ENCODE measurements around the gene KIF18B. TPM values are rescaled to one million over a fixed set of nuclear protein-coding genes. Genes with fewer than 3 reads are reported as not detected.

The KIF18B gene
- total and polyA plus RNA-seq, 9 donors = 0.10 to 0.79 (median 0.17) TPM; not detected in 3

- no peaks in the 10 kb centered on the region for H3K27me3 ChIP-seq
- H3K9me3 ChIP-seq = no peaks in the 10 kb centered on the region
- no peaks in the 10 kb centered on the region for H3K36me3 ChIP-seq
- WGBS, 3 donors = 77 to 83% (median 82%) methylated on average over 4 of the region's 4 CpGs
- H3K4me1 ChIP-seq (ENCODE audit: insufficient read depth) = no peaks in the 10 kb centered on the region
- TF ChIP-seq EP300 (IDR thresholded peaks at IDR 0.05) = no peak
- TF ChIP-seq POLR2A (IDR thresholded peaks at IDR 0.05) = no peak
- TF ChIP-seq CTCF (IDR thresholded peaks at IDR 0.05) = no peak
- DNase-seq = no peak
- intact Hi-C loops (cut with DNase I) = no loop called here
- H3K27ac ChIP-seq = no peak overlapping the region
- H3K4me3 ChIP-seq = no peak overlapping the region
Measured at GRCh38 chr17:44942456-44942855, 5.1 kb downstream of the KIF18B start.

GRCh38 chr17:44941712-44942331, 5.8 kb downstream of the KIF18B start:
- Histone ChIP-seq H3K4me1 (ENCODE audit: insufficient read depth) (no peaks in the 10 kb centered on the region), H3K9me3 (no peaks in the 10 kb centered on the region), H3K27me3 (no peaks in the 10 kb centered on the region), H3K4me3 (no peak overlapping the region), H3K27ac (no peak overlapping the region), H3K36me3 (no peaks in the 10 kb centered on the region)
- TF ChIP-seq POLR2A (IDR thresholded peaks at IDR 0.05) (no peak), EP300 (IDR thresholded peaks at IDR 0.05) (no peak), CTCF (IDR thresholded peaks at IDR 0.05) (no peak)
- intact Hi-C loops (cut with DNase I) = no loop called here
- DNase-seq = no peak
- 80 to 86% (median 81%) methylated on average over 9 of the region's 9 CpGs for WGBS, 3 donors

GRCh38 chr17:44940768-44941167, 6.8 kb downstream of the KIF18B start:
- H3K4me1 ChIP-seq (ENCODE audit: insufficient read depth) = no peaks in the 10 kb centered on the region
- H3K4me3 ChIP-seq = no peak overlapping the region
- WGBS, 3 donors = 38 to 46% (median 40%) methylated on average over 1 of the region's 1 CpG
- no peaks in the 10 kb centered on the region for H3K9me3 ChIP-seq
- H3K27me3 ChIP-seq = no peaks in the 10 kb centered on the region
- DNase-seq = no peak
- H3K27ac ChIP-seq = no peak overlapping the region
- intact Hi-C loops (cut with DNase I) = no loop called here
- TF ChIP-seq POLR2A (IDR thresholded peaks at IDR 0.05) = no peak
- no peak for TF ChIP-seq EP300 (IDR thresholded peaks at IDR 0.05)
- TF ChIP-seq CTCF (IDR thresholded peaks at IDR 0.05) = no peak
- H3K36me3 ChIP-seq = no peaks in the 10 kb centered on the region

- no peak overlapping the region for H3K4me3 ChIP-seq
- no peaks in the 10 kb centered on the region for H3K36me3 ChIP-seq
- TF ChIP-seq EP300 (IDR thresholded peaks at IDR 0.05) = no peak
- TF ChIP-seq POLR2A (IDR thresholded peaks at IDR 0.05) = no peak
- TF ChIP-seq CTCF (IDR thresholded peaks at IDR 0.05) = no peak
- 17 to 31% (median 18%) methylated on average over 4 of the region's 4 CpGs for WGBS, 3 donors
- no peak overlapping the region for H3K27ac ChIP-seq
- no peaks in the 10 kb centered on the region for H3K27me3 ChIP-seq
- intact Hi-C loops (cut with DNase I) = no loop called here
- no peaks in the 10 kb centered on the region for H3K9me3 ChIP-seq
- DNase-seq = no peak
- H3K4me1 ChIP-seq (ENCODE audit: insufficient read depth) = no peaks in the 10 kb centered on the region
Measured at GRCh38 chr17:44940317-44940716, 7.3 kb downstream of the KIF18B start.
